Measurements from ENCODE around the gene MMP19.

The MMP19 gene

DNA sequence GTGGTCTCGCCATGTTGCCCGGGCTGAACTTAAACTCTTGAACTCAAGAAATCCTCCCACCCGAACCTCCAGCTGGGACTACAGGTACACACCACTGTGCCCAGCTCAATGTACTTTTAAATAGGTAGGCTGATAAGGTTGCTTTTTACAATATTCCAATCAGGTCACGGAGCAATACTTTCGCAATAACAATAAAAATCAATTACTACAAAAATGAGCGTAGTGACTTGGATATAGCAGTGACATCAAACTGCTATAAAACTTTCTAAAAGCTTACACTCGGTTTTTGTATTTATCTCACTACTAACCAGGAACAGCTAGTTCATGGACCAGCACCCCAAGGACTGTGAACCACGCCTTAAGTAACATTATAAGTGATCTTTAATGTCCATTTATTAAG is 35.8 kb downstream of the MMP19 start:
- H2BK15ac ChIP-seq (ENCODE audit: low read depth, poor library complexity, severe bottlenecking): no peak overlapping the region
- H3K18ac ChIP-seq (ENCODE audit: low read depth in 1 of 2, low read length in 2 of 2): no peak overlapping the region
- no peaks in the 10 kb centered on the region for H3K9me3 ChIP-seq (ENCODE audit: control insufficient read depth, low read length)
- no peak overlapping the region for H3K14ac ChIP-seq (ENCODE audit: low read length in 2 of 2)
- no peak overlapping the region for H2BK120ac ChIP-seq (ENCODE audit: low read depth, low read length)
- H3K4me2 ChIP-seq (ENCODE audit: low read length, poor library complexity, severe bottlenecking): no peak overlapping the region
- WGBS: 97% methylated on average over 8 of the region's 8 CpGs
- H4K8ac ChIP-seq (ENCODE audit: low read length): no peak overlapping the region
- no peak overlapping the region for H3K23ac ChIP-seq (ENCODE audit: low read length in 2 of 2)
- H2BK12ac ChIP-seq (ENCODE audit: low read length in 2 of 2): no peak overlapping the region
- no peak for DNase-seq
- H3K4ac ChIP-seq (ENCODE audit: low read depth in 1 of 2, low read length in 2 of 2): no peak overlapping the region
- no peak overlapping the region for H3K9ac ChIP-seq (ENCODE audit: low read length)
- H2AFZ ChIP-seq (ENCODE audit: low read depth, low read length): no peak overlapping the region
- H2AK5ac ChIP-seq (ENCODE audit: low read length, severe bottlenecking): no peak overlapping the region
- no peaks in the 10 kb centered on the region for H3K27me3 ChIP-seq (ENCODE audit: control insufficient read depth in 1 of 2, insufficient read depth in 1 of 2, low read length in 2 of 2)
- H3K79me1 ChIP-seq (replicated peaks; ENCODE audit: low read length, poor library complexity, severe bottlenecking): no peaks in the 10 kb centered on the region
- H3K36me3 ChIP-seq (ENCODE audit: control insufficient read depth in 1 of 2, insufficient read depth in 2 of 2, low read depth in 1 of 2, low read length in 2 of 2): peaks cover 34 to 56% of the 10 kb centered on the region in 2 experiments
- H3K27ac ChIP-seq (ENCODE audit: low read length, poor library complexity, severe bottlenecking): no peak overlapping the region
- no peak overlapping the region for H3K4me3 ChIP-seq (ENCODE audit: insufficient read depth in 1 of 2, low read depth in 1 of 2, low read length in 2 of 2)
- no peak overlapping the region for H4K91ac ChIP-seq (ENCODE audit: low read length)
- peaks cover 4% of the 10 kb centered on the region for H3K4me1 ChIP-seq (ENCODE audit: control insufficient read depth, insufficient read depth, low read depth, low read length)
- H2BK5ac ChIP-seq (ENCODE audit: low read depth, low read length, poor library complexity, severe bottlenecking): no peak overlapping the region

DNA sequence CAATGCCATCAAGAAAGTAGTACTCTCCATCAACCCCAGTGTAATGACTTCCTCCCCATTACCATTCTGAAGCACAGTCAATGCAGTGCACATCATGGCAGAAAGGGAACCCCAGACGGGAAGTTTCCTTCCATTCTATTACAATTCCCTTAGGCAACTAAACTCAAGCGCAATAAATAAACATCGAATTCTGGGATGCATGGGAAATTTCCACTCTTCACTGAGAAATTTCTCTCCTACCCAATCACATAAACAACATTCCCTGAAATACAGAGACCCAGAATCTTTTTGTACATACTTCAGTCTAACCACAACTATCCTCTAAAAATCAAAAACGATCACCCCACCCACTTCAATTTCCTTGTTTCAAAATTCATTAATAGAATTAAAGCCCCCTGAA is 45.2 kb downstream of the MMP19 start:
- no peak overlapping the region for H3K4me2 ChIP-seq (ENCODE audit: low read length, poor library complexity, severe bottlenecking)
- no peak overlapping the region for H2BK5ac ChIP-seq (ENCODE audit: low read depth, low read length, poor library complexity, severe bottlenecking)
- H3K4ac ChIP-seq (ENCODE audit: low read depth in 1 of 2, low read length in 2 of 2): no peak overlapping the region
- no peak overlapping the region for H2BK12ac ChIP-seq (ENCODE audit: low read length in 2 of 2)
- no peak overlapping the region for H3K27ac ChIP-seq (ENCODE audit: low read length, poor library complexity, severe bottlenecking)
- no peak overlapping the region for H3K18ac ChIP-seq (ENCODE audit: low read depth in 1 of 2, low read length in 2 of 2)
- no peak overlapping the region for H2BK120ac ChIP-seq (ENCODE audit: low read depth, low read length)
- no peaks in the 10 kb centered on the region for H3K27me3 ChIP-seq (ENCODE audit: control insufficient read depth in 1 of 2, insufficient read depth in 1 of 2, low read length in 2 of 2)
- no peaks in the 10 kb centered on the region for H3K4me1 ChIP-seq (ENCODE audit: control insufficient read depth, insufficient read depth, low read depth, low read length)
- peak overlapping the region; percentile 4 for H3K9ac ChIP-seq (ENCODE audit: low read length)
- WGBS: 75% methylated on average over 4 of the region's 4 CpGs
- DNase-seq: peak; percentile 65
- H3K4me3 ChIP-seq (ENCODE audit: insufficient read depth in 1 of 2, low read depth in 1 of 2, low read length in 2 of 2): no peak overlapping the region
- H3K36me3 ChIP-seq (ENCODE audit: control insufficient read depth in 1 of 2, insufficient read depth in 2 of 2, low read depth in 1 of 2, low read length in 2 of 2): peaks cover 26 to 97% of the 10 kb centered on the region in 2 experiments
- H2AK5ac ChIP-seq (ENCODE audit: low read length, severe bottlenecking): no peak overlapping the region
- no peak overlapping the region for H2AFZ ChIP-seq (ENCODE audit: low read depth, low read length)
- no peak overlapping the region for H3K23ac ChIP-seq (ENCODE audit: low read length in 2 of 2)
- peaks cover 24% of the 10 kb centered on the region for H3K79me1 ChIP-seq (replicated peaks; ENCODE audit: low read length, poor library complexity, severe bottlenecking)
- no peaks in the 10 kb centered on the region for H3K9me3 ChIP-seq (ENCODE audit: control insufficient read depth, low read length)
- H4K91ac ChIP-seq (ENCODE audit: low read length): no peak overlapping the region
- H2BK15ac ChIP-seq (ENCODE audit: low read depth, poor library complexity, severe bottlenecking): no peak overlapping the region
- no peak overlapping the region for H4K8ac ChIP-seq (ENCODE audit: low read length)
- no peak overlapping the region for H3K14ac ChIP-seq (ENCODE audit: low read length in 2 of 2)

- Histone ChIP-seq H4K91ac (ENCODE audit: low read length) (no peak overlapping the region), H2AFZ (ENCODE audit: low read depth, low read length) (no peak overlapping the region), H3K27me3 (ENCODE audit: control insufficient read depth in 1 of 2, insufficient read depth in 1 of 2, low read length in 2 of 2) (no peaks in the 10 kb centered on the region), H3K27ac (ENCODE audit: low read length, poor library complexity, severe bottlenecking) (no peak overlapping the region), H2BK15ac (ENCODE audit: low read depth, poor library complexity, severe bottlenecking) (no peak overlapping the region), H3K79me1 (replicated peaks; ENCODE audit: low read length, poor library complexity, severe bottlenecking) (peaks cover 24% of the 10 kb centered on the region), H3K4me3 (ENCODE audit: insufficient read depth in 1 of 2, low read depth in 1 of 2, low read length in 2 of 2) (no peak overlapping the region), H3K18ac (ENCODE audit: low read depth in 1 of 2, low read length in 2 of 2) (no peak overlapping the region), H2BK12ac (ENCODE audit: low read length in 2 of 2) (no peak overlapping the region), H2BK120ac (ENCODE audit: low read depth, low read length) (no peak overlapping the region), H3K14ac (ENCODE audit: low read length in 2 of 2) (no peak overlapping the region), H3K23ac (ENCODE audit: low read length in 2 of 2) (no peak overlapping the region), H3K4me1 (ENCODE audit: control insufficient read depth, insufficient read depth, low read depth, low read length) (no peaks in the 10 kb centered on the region), H3K9me3 (ENCODE audit: control insufficient read depth, low read length) (no peaks in the 10 kb centered on the region), H4K8ac (ENCODE audit: low read length) (no peak overlapping the region), H3K4ac (ENCODE audit: low read depth in 1 of 2, low read length in 2 of 2) (no peak overlapping the region), H3K9ac (ENCODE audit: low read length) (peak overlapping the region; percentile 4), H2AK5ac (ENCODE audit: low read length, severe bottlenecking) (no peak overlapping the region), H2BK5ac (ENCODE audit: low read depth, low read length, poor library complexity, severe bottlenecking) (no peak overlapping the region), H3K4me2 (ENCODE audit: low read length, poor library complexity, severe bottlenecking) (no peak overlapping the region), H3K36me3 (ENCODE audit: control insufficient read depth in 1 of 2, insufficient read depth in 2 of 2, low read depth in 1 of 2, low read length in 2 of 2) (peaks cover 29 to 95% of the 10 kb centered on the region in 2 experiments)
- WGBS: 63% methylated on average over 5 of the region's 5 CpGs
- peak; percentile 62 for DNase-seq
These were observed 45.7 kb downstream of the MMP19 start for GRCh38 chr12:55797068-55797467.

- H3K36me3 ChIP-seq (ENCODE audit: control insufficient read depth in 1 of 2, insufficient read depth in 2 of 2, low read depth in 1 of 2, low read length in 2 of 2): peaks cover 25 to 91% of the 10 kb centered on the region in 2 experiments
- no peak overlapping the region for H3K9ac ChIP-seq (ENCODE audit: low read length)
These were observed 46.8 kb downstream of the MMP19 start for GRCh38 chr12:55795950-55796349.

More at GRCh38 chr12:55795950-55796349, 46.8 kb downstream of the MMP19 start:
- H2AK5ac ChIP-seq (ENCODE audit: low read length, severe bottlenecking): no peak overlapping the region
- H3K18ac ChIP-seq (ENCODE audit: low read depth in 1 of 2, low read length in 2 of 2): no peak overlapping the region
- no peak overlapping the region for H4K8ac ChIP-seq (ENCODE audit: low read length)
- H3K4me3 ChIP-seq (ENCODE audit: insufficient read depth in 1 of 2, low read depth in 1 of 2, low read length in 2 of 2): no peak overlapping the region
- H3K79me1 ChIP-seq (replicated peaks; ENCODE audit: low read length, poor library complexity, severe bottlenecking): peaks cover 21% of the 10 kb centered on the region
- H2AFZ ChIP-seq (ENCODE audit: low read depth, low read length): no peak overlapping the region
- no peak overlapping the region for H4K91ac ChIP-seq (ENCODE audit: low read length)
- H3K4ac ChIP-seq (ENCODE audit: low read depth in 1 of 2, low read length in 2 of 2): no peak overlapping the region
- no peaks in the 10 kb centered on the region for H3K9me3 ChIP-seq (ENCODE audit: control insufficient read depth, low read length)
- H3K4me1 ChIP-seq (ENCODE audit: control insufficient read depth, insufficient read depth, low read depth, low read length): no peaks in the 10 kb centered on the region
- DNase-seq: no peak
- no peak overlapping the region for H2BK12ac ChIP-seq (ENCODE audit: low read length in 2 of 2)
- H3K14ac ChIP-seq (ENCODE audit: low read length in 2 of 2): no peak overlapping the region
- no peaks in the 10 kb centered on the region for H3K27me3 ChIP-seq (ENCODE audit: control insufficient read depth in 1 of 2, insufficient read depth in 1 of 2, low read length in 2 of 2)
- no peak overlapping the region for H2BK120ac ChIP-seq (ENCODE audit: low read depth, low read length)
- H2BK15ac ChIP-seq (ENCODE audit: low read depth, poor library complexity, severe bottlenecking): no peak overlapping the region
- H3K4me2 ChIP-seq (ENCODE audit: low read length, poor library complexity, severe bottlenecking): no peak overlapping the region
- no peak overlapping the region for H2BK5ac ChIP-seq (ENCODE audit: low read depth, low read length, poor library complexity, severe bottlenecking)
- no peak overlapping the region for H3K23ac ChIP-seq (ENCODE audit: low read length in 2 of 2)
- no peak overlapping the region for H3K27ac ChIP-seq (ENCODE audit: low read length, poor library complexity, severe bottlenecking)
